H1 (cell line): ENCODE measurements around the gene PXDN. TPM values are rescaled to one million over a fixed set of nuclear protein-coding genes. Genes with fewer than 3 reads are reported as not detected.

Experiments used
- CTCF ChIA-PET: fragments of 300-600 bp; sonication (Branson Sonifier 250); formaldehyde crosslinking; loops from one replicate; lab custom pipeline; 2021; ENCODE audit not compliant: partially characterized antibody; lab: Charles Lee
- POLR2A ChIA-PET: fragments of 300-600 bp; sonication (Branson Sonifier 250); formaldehyde crosslinking; loops from one replicate; lab custom pipeline; 2021; ENCODE audit warnings: inconsistent platforms; ENCODE audit not compliant: partially characterized antibody; lab: Charles Lee
- DNase-seq, 2 experiments: peaks; one replicate each; pipeline versions ENCODE4 v3.0.0 to v3.0.0-alpha.2; 2010 to 2022; ENCODE audit warnings: low spot score in 2 of 2, low read depth in 1 of 2, mixed read lengths in 1 of 2
- FAIRE-seq: peaks from 2 replicates; lab custom pipeline; 2011; peaks lifted over from hg19 to GRCh38; lab: Jason Lieb, UNC
- H2AFZ ChIP-seq: 2 replicates; pipeline ENCODE4 v1.8.1; 2012; ENCODE audit warnings: low read length, inconsistent platforms
- H2AK5ac ChIP-seq: 2 replicates; pipeline ENCODE4 v1.6.1; 2013; ENCODE audit warnings: low read depth, low read length
- H2BK120ac ChIP-seq: replicated peaks from 2 replicates; pipeline ENCODE3; 2013; ENCODE audit warnings: low read depth, low read length, inconsistent platforms
- H2BK12ac ChIP-seq: 2 replicates; pipeline ENCODE4 v1.6.1; 2013; ENCODE audit warnings: low read depth, low read length
- H2BK15ac ChIP-seq: 2 replicates; pipeline ENCODE4 v1.6.1; 2013; ENCODE audit warnings: low read length
- H2BK20ac ChIP-seq: 2 replicates; pipeline ENCODE4 v1.6.1; 2013; ENCODE audit warnings: low read length
- H2BK5ac ChIP-seq: 2 replicates; pipeline ENCODE4 v1.6.1; 2013; ENCODE audit warnings: low read depth, low read length
- H3K14ac ChIP-seq: 2 replicates; pipeline ENCODE4 v1.6.1; 2013; ENCODE audit warnings: inconsistent platforms; ENCODE audit not compliant: insufficient read length
- H3K18ac ChIP-seq: 2 replicates; pipeline ENCODE4 v1.6.1; 2013; ENCODE audit warnings: low read length; ENCODE audit errors: extremely low read depth
- H3K23ac ChIP-seq: 2 replicates; pipeline ENCODE4 v1.6.1; 2013; ENCODE audit warnings: inconsistent platforms; ENCODE audit not compliant: insufficient read length
- H3K23me2 ChIP-seq: 2 replicates; pipeline ENCODE4 v1.6.1; 2013; ENCODE audit warnings: low read depth, low read length
- H3K27ac ChIP-seq: 2 replicates; pipeline ENCODE4 v1.6.1; 2011; ENCODE audit warnings: low read depth, low read length, inconsistent platforms
- H3K27me3 ChIP-seq, 4 experiments: replicated peaks in 1 of 4; 1 replicate in 1 of 4; 2 replicates in 3 of 4; pipeline versions ENCODE4 v1.6.1 to v1.8.1; 2011 to 2013; ENCODE audit warnings: low read length in 3 of 4, mild to moderate bottlenecking in 3 of 4, inconsistent platforms in 2 of 4, mixed read lengths in 2 of 4, moderate library complexity in 1 of 4; ENCODE audit not compliant: control insufficient read depth in 3 of 4, insufficient read depth in 3 of 4; ENCODE audit errors: extremely low read depth in 1 of 4
- H3K36me3 ChIP-seq, 4 experiments: 2 replicates each; pipeline versions ENCODE4 v1.6.1 to v1.8.1; 2011 to 2013; ENCODE audit warnings: mild to moderate bottlenecking in 4 of 4, low read length in 3 of 4, moderate library complexity in 2 of 4, control low read depth in 1 of 4, inconsistent platforms in 1 of 4; ENCODE audit not compliant: insufficient read depth in 4 of 4, control insufficient read depth in 2 of 4
- H3K4ac ChIP-seq: replicated peaks from 2 replicates; pipeline ENCODE3; 2013; ENCODE audit warnings: low read length, low read depth, mixed read lengths, inconsistent platforms; ENCODE audit not compliant: insufficient read length
- H3K4me1 ChIP-seq, 4 experiments: replicated peaks in 1 of 4; 1 replicate in 1 of 4; 2 replicates in 3 of 4; pipeline versions ENCODE4 v1.6.1 to v1.8.1; 2011 to 2013; ENCODE audit warnings: low read length in 3 of 4, inconsistent platforms in 2 of 4, mixed read lengths in 1 of 4; ENCODE audit not compliant: insufficient read depth in 4 of 4, control insufficient read depth in 3 of 4
- H3K4me2 ChIP-seq, 2 experiments: 2 replicates each; pipeline versions ENCODE4 v1.6.1 to v1.8.1; 2011 to 2013; ENCODE audit warnings: low read depth in 2 of 2, low read length in 2 of 2, control low read depth in 1 of 2, inconsistent platforms in 1 of 2, mild to moderate bottlenecking in 1 of 2; ENCODE audit not compliant: insufficient read depth in 1 of 2
- H3K4me3 ChIP-seq, 4 experiments: fragments of 200-600, 300-600 bp in 1 of 4; sonication (generic), shearing (Covaris generic), sonication (Bioruptor Twin) in 1 of 4; 2 replicates each; pipeline versions ENCODE4 v1.5.1 to v1.8.1; 2011 to 2016; ENCODE audit warnings: low read length in 4 of 4, low read depth in 3 of 4, control low read depth in 2 of 4, inconsistent platforms in 2 of 4, mild to moderate bottlenecking in 2 of 4, mixed read lengths in 1 of 4, moderate library complexity in 1 of 4; ENCODE audit not compliant: insufficient read depth in 2 of 4; ENCODE audit errors: extremely low read depth in 1 of 4
- H3K56ac ChIP-seq: replicated peaks from 2 replicates; pipeline ENCODE3; 2013; ENCODE audit warnings: low read depth, mild to moderate bottlenecking, mixed read lengths, low read length, inconsistent platforms; ENCODE audit not compliant: insufficient read length
- H3K79me1 ChIP-seq: 2 replicates; pipeline ENCODE4 v1.6.1; 2013; ENCODE audit warnings: low read depth, low read length, control low read depth
- H3K79me2 ChIP-seq, 2 experiments: 2 replicates each; pipeline versions ENCODE4 v1.6.1 to v1.8.1; 2012 to 2013; ENCODE audit warnings: low read length in 2 of 2, mild to moderate bottlenecking in 2 of 2, inconsistent platforms in 1 of 2; ENCODE audit not compliant: insufficient read depth in 2 of 2, control insufficient read depth in 1 of 2
- H3K9ac ChIP-seq, 4 experiments: replicated peaks in 1 of 4; 1 replicate in 1 of 4; 2 replicates in 3 of 4; pipeline versions ENCODE4 v1.6.1 to v1.8.1; 2011 to 2013; ENCODE audit warnings: low read depth in 3 of 4, low read length in 3 of 4, control low read depth in 2 of 4, mild to moderate bottlenecking in 2 of 4, moderate library complexity in 2 of 4, inconsistent platforms in 1 of 4; ENCODE audit errors: extremely low read depth in 1 of 4
- H3K9me3 ChIP-seq, 2 experiments: 2 replicates each; pipeline versions ENCODE4 v1.6.1 to v1.8.1; 2012 to 2013; ENCODE audit warnings: mild to moderate bottlenecking in 2 of 2, moderate library complexity in 2 of 2, control low read depth in 1 of 2, inconsistent platforms in 1 of 2, low read depth in 1 of 2, low read length in 1 of 2, mixed read lengths in 1 of 2; ENCODE audit not compliant: insufficient read depth in 2 of 2
- H4K20me1 ChIP-seq, 2 experiments: replicated peaks in 1 of 2; 2 replicates each; pipeline versions ENCODE3 to v1.8.1; 2011 to 2013; ENCODE audit warnings: inconsistent platforms in 2 of 2, low read length in 2 of 2, mild to moderate bottlenecking in 1 of 2; ENCODE audit not compliant: insufficient read depth in 2 of 2, control insufficient read depth in 1 of 2
- H4K5ac ChIP-seq: 2 replicates; pipeline ENCODE4 v1.6.1; 2013; ENCODE audit warnings: low read length, low read depth, mixed read lengths, inconsistent platforms; ENCODE audit not compliant: insufficient read length
- H4K8ac ChIP-seq: 2 replicates; pipeline ENCODE4 v1.8.0; 2013; ENCODE audit warnings: mild to moderate bottlenecking, moderate library complexity, low read length, inconsistent platforms; ENCODE audit not compliant: insufficient read depth; ENCODE audit errors: extremely low read depth
- H4K91ac ChIP-seq: replicated peaks from 2 replicates; pipeline ENCODE3; 2013; ENCODE audit warnings: low read length, mixed read lengths, inconsistent platforms; ENCODE audit not compliant: insufficient read length
- ASH2L ChIP-seq: fragments of 200-600, 300-600 bp; sonication (generic); IDR thresholded peaks from one replicate; pipeline ENCODE4 v1.7.1; 2017; ENCODE audit warnings: low read length
- ATF3 ChIP-seq: IDR thresholded peaks from 2 replicates; pipeline ENCODE4 v1.6.1; 2011; ENCODE audit warnings: low read depth, mild to moderate bottlenecking, low read length; ENCODE audit not compliant: insufficient read depth
- CBX5 ChIP-seq: fragments of 300-800, 300-1000 bp; sonication (generic); IDR thresholded peaks from 2 replicates; pipeline ENCODE4 v1.7.1; 2016; ENCODE audit warnings: antibody characterized with exemption, low read length, low read depth
- E2F6 ChIP-seq: IDR thresholded peaks from 2 replicates; pipeline ENCODE4 v1.6.1; 2012; ENCODE audit warnings: inconsistent platforms
- GABPA ChIP-seq: IDR thresholded peaks from 2 replicates; pipeline ENCODE4 v1.6.1; 2011; ENCODE audit warnings: mild to moderate bottlenecking, low read length, moderate library complexity, borderline replicate concordance; ENCODE audit not compliant: insufficient read depth
- JUND ChIP-seq: IDR thresholded peaks from 2 replicates; pipeline ENCODE4 v1.6.1; 2011; ENCODE audit warnings: mild to moderate bottlenecking, improper control_type of control experiment, low read length
- KDM4A ChIP-seq: IDR thresholded peaks from one replicate; pipeline ENCODE4 v1.7.1; 2012; ENCODE audit warnings: low read depth, mild to moderate bottlenecking, moderate library complexity, low read length, inconsistent platforms; ENCODE audit not compliant: severe bottlenecking
- KDM5A ChIP-seq: fragments of 200-600 bp; IDR thresholded peaks from 2 replicates; pipeline ENCODE4 v1.7.1; 2012; ENCODE audit warnings: mild to moderate bottlenecking, low read length, inconsistent platforms, mixed read lengths
- PHF8 ChIP-seq: fragments of 200-600 bp; sonication (generic); conservative IDR thresholded peaks from 2 replicates; pipeline ENCODE4 v1.7.1; 2012; ENCODE audit warnings: low read depth, mild to moderate bottlenecking, inconsistent platforms, low read length, moderate library complexity
- SP2 ChIP-seq: IDR thresholded peaks from 2 replicates; pipeline ENCODE4 v1.6.1; 2012; ENCODE audit warnings: mild to moderate bottlenecking, low read length, inconsistent platforms
- TCF12 ChIP-seq: IDR thresholded peaks from 2 replicates; pipeline ENCODE4 v1.6.1; 2011; ENCODE audit warnings: low read depth, mild to moderate bottlenecking, low read length
- ZNF274 ChIP-seq: IDR thresholded peaks from 2 replicates; pipeline ENCODE4 v1.7.0; 2012; ENCODE audit warnings: low read length, borderline replicate concordance; ENCODE audit errors: extremely low read depth
- WGBS, 2 experiments: shearing (Covaris generic) in 1 of 2; methylation state at CpG; one replicate each; pipeline versions ENCODE4 v1.1.6 to v1.1.7; 2013 to 2015; ENCODE audit warnings: low lambda C conversion rate in 2 of 2, mixed read lengths in 2 of 2, inconsistent platforms in 1 of 2, low coverage in 1 of 2, missing lambda C conversion rate in 1 of 2; ENCODE audit not compliant: insufficient replicate concordance in 2 of 2, insufficient coverage in 1 of 2, insufficient read length in 1 of 2; ENCODE audit errors: extremely low coverage in 1 of 2, missing lambda C conversion rate in 1 of 2; 5-methylcytosine and 5-hydroxymethylcytosine counted together
- polyA plus RNA-seq, 7 experiments: library from polyadenylated mRNA; depleted of rRNA in 3 of 7; stranded (reverse) in 5 of 7; unstranded in 2 of 7; fragments of >200 nt in 5 of 7; fragments of 200-250 nt in 2 of 7; gene quantifications; 1 replicate in 5 of 7; 2 replicates in 1 of 7; 4 replicates in 1 of 7; pipeline versions ENCODE4 v1.2.1 to v1.2.3, GENCODE V29; 2011 to 2013; ENCODE audit warnings: missing spikeins in 2 of 7, mixed read lengths in 2 of 7
- total RNA-seq: library from RNA; stranded (reverse); fragmentation: NEBNext Ultra II Directional; extraction: Animal tissue kit (Norgen Biotek cat#: 25700); gene quantifications from 2 replicates; pipeline ENCODE4 v1.2.1, GENCODE V29; 2021

PXDN gene
- total and polyA plus RNA-seq, 2 of the 8 experiments (the other 6 are each of a cell fraction or from before 2014, with no cell fraction given) = 104 to 141 TPM

DNA sequence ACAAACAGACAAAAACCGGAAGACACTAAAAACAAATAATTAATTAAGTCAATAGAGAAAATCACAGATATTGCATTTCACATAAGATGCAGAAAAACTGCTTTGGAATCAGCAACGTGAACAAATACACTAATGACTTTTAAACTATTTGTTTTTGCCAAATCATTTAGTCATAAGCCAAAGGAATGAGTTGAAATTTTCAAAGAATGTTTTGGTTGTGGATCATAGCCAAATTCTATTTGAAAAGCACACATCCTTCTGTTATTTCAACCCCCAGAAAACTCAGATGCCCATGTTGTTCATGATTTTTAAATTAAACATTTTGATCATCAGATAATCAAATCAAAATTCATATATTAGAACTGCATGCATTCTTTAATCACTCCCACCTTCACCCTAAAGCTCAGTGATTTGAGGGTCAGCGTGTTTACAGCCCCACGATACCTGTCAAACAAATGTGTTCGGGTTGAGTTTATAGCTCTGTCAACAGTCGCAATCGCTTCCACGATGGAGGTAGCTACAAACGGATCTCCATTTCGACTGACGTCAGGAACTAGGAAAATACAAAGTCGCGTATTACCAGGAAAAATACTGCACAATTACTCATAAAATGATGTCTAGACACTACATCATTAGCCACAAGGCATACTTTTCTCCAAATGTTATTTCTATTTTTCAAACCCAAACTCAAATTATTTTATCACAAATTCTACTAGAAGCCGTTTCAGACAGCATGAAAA lies 90.2 kb downstream of the PXDN start:
- Histone ChIP-seq H3K9ac (no peak overlapping the region), H4K5ac (no peak overlapping the region), H4K91ac (no peak overlapping the region), H4K20me1 (peaks cover 0 to 23% of the 10 kb centered on the region in 2 experiments), H2BK5ac (no peak overlapping the region), H3K18ac (no peak overlapping the region), H2BK20ac (no peak overlapping the region), H3K14ac (no peak overlapping the region), H3K36me3 (peaks cover 10 to 41% (median 22%) of the 10 kb centered on the region in 4 experiments; a peak in 7 of 8 replicates), H2BK120ac (no peak overlapping the region), H2BK12ac (no peak overlapping the region), H3K23ac (no peak overlapping the region), H3K79me1 (peaks cover 4% of the 10 kb centered on the region), H3K9me3 (no peaks in the 10 kb centered on the region), H3K4me3 (no peak overlapping the region), H4K8ac (no peak overlapping the region), H2BK15ac (no peak overlapping the region), H3K4me1 (peaks cover 0 to 6% (median 0%) of the 10 kb centered on the region in 4 experiments; a peak in 3 of 7 replicates), H3K79me2 (no peaks in the 10 kb centered on the region), H3K23me2 (peaks cover 10% of the 10 kb centered on the region), H2AK5ac (no peak overlapping the region), H2AFZ (no peak overlapping the region), H3K27me3 (no peaks in the 10 kb centered on the region), H3K56ac (no peak overlapping the region), H3K27ac (no peak overlapping the region), H3K4ac (no peak overlapping the region), H3K4me2 (no peak overlapping the region)
- POLR2A ChIA-PET = no interaction called here
- 91 to 100% methylated on average over 1 to 14 of the region's 14 CpGs for WGBS, 2 experiments
- no peak for DNase-seq
- CTCF ChIA-PET = interaction anchor here (0.7 to 2.1 kb wide), 4 partner anchors 9 to 119 kb away, joined by 3 to 6 read pairs (median 4); no protein-coding TSS in a partner anchor
- no peak for FAIRE-seq
- no peak for TF ChIP-seq ZNF274
- TF ChIP-seq ATF3 = no peak
- no peak for TF ChIP-seq GABPA
- TF ChIP-seq KDM5A = no peak
- no peak for TF ChIP-seq JUND
- no peak for TF ChIP-seq PHF8
- TF ChIP-seq KDM4A = no peak
- TF ChIP-seq CBX5 = no peak
- no peak for TF ChIP-seq SP2
- TF ChIP-seq E2F6 = no peak
- no peak for TF ChIP-seq TCF12
- no peak for TF ChIP-seq ASH2L
